GM23338 (cell line): ENCODE data around the gene PDE6A. TPM values are rescaled to one million over a fixed set of nuclear protein-coding genes. Genes with fewer than 3 reads are reported as not detected.

ENCODE experiments used
- ATAC-seq: fragments of 200-7000 bp; cut with Tn5 transposase; 3 replicates; pipeline ENCODE4 v1.9.1; 2020
- DNase-seq: peaks from one replicate; pipeline ENCODE4 v3.0.0-alpha.2; 2015; ENCODE audit warnings: low spot score
- H2AFZ ChIP-seq: fragments of 200-600 bp; sonication (generic); 2 replicates; pipeline ENCODE4 v1.8.0; 2016; ENCODE audit warnings: antibody characterized with exemption, mild to moderate bottlenecking, moderate library complexity
- H3F3A ChIP-seq: fragments of 200-600 bp; sonication (generic); replicated peaks from 2 replicates; pipeline ENCODE4 v1.8.0; 2017; ENCODE audit warnings: antibody characterized with exemption, mixed run types, low read depth
- H3K27ac ChIP-seq: fragments of 200-600 bp; sonication (generic); 2 replicates; pipeline ENCODE4 v1.6.1; 2016; ENCODE audit warnings: low read depth
- H3K27me3 ChIP-seq: fragments of 200-600 bp; sonication (generic); 2 replicates; pipeline ENCODE4 v1.8.0; 2016; ENCODE audit warnings: mild to moderate bottlenecking, mixed run types, moderate library complexity; ENCODE audit not compliant: insufficient read depth
- H3K36me3 ChIP-seq: fragments of 200-600 bp; sonication (generic); 2 replicates; pipeline ENCODE4 v1.8.0; 2016; ENCODE audit warnings: mild to moderate bottlenecking; ENCODE audit not compliant: insufficient read depth
- H3K4me1 ChIP-seq: fragments of 200-600 bp; sonication (generic); 2 replicates; pipeline ENCODE4 v1.8.0; 2016; ENCODE audit warnings: mild to moderate bottlenecking, moderate library complexity; ENCODE audit not compliant: insufficient read depth
- H3K4me2 ChIP-seq: fragments of 200-600 bp; sonication (generic); 2 replicates; pipeline ENCODE4 v1.7.1; 2017; ENCODE audit warnings: mixed run types
- H3K4me3 ChIP-seq: fragments of 200-600 bp; sonication (generic); 2 replicates; pipeline ENCODE4 v1.6.1; 2016; ENCODE audit warnings: mixed run types
- H3K79me2 ChIP-seq: fragments of 200-600 bp; sonication (generic); replicated peaks from 2 replicates; pipeline ENCODE4 v1.8.0; 2017; ENCODE audit warnings: mild to moderate bottlenecking; ENCODE audit not compliant: insufficient read depth
- H3K9me2 ChIP-seq: fragments of 200-600 bp; sonication (generic); 2 replicates; pipeline ENCODE4 v1.8.0; 2017; ENCODE audit not compliant: insufficient read depth
- H4K20me1 ChIP-seq: fragments of 200-600 bp; sonication (generic); replicated peaks from 2 replicates; pipeline ENCODE4 v1.8.0; 2017; ENCODE audit warnings: mild to moderate bottlenecking; ENCODE audit not compliant: insufficient read depth
- H3K27ac Mint-ChIP-seq: 2 replicates; pipeline ENCODE4 v1.8.0; 2020; ENCODE audit warnings: inconsistent platforms, mild to moderate bottlenecking, moderate library complexity, mixed read lengths
- H3K27me3 Mint-ChIP-seq: 3 replicates; pipeline ENCODE4 v1.8.0; 2022; ENCODE audit warnings: low read depth, mild to moderate bottlenecking, moderate library complexity, mixed read lengths, inconsistent platforms; ENCODE audit not compliant: insufficient read depth, poor library complexity
- H3K36me3 Mint-ChIP-seq: 3 replicates; pipeline ENCODE4 v1.8.0; 2021; ENCODE audit warnings: low read depth, mild to moderate bottlenecking, inconsistent platforms, moderate library complexity, mixed read lengths
- H3K4me1 Mint-ChIP-seq: 3 replicates; pipeline ENCODE4 v1.8.0; 2020; ENCODE audit warnings: mild to moderate bottlenecking, inconsistent platforms, mixed read lengths
- H3K4me3 Mint-ChIP-seq: 3 replicates; pipeline ENCODE4 v1.8.0; 2021; ENCODE audit warnings: moderate library complexity, mild to moderate bottlenecking, inconsistent platforms, mixed read lengths
- H3K9me3 Mint-ChIP-seq: 3 replicates; pipeline ENCODE4 v1.8.0; 2020; ENCODE audit warnings: moderate library complexity, mild to moderate bottlenecking, inconsistent platforms, mixed read lengths
- CREB1 ChIP-seq: fragments of 250-450 bp; sonication (Bioruptor Pico); IDR thresholded peaks from 2 replicates; pipeline ENCODE4 v1.5.0; 2020; ENCODE audit warnings: low read depth, mild to moderate bottlenecking, moderate library complexity
- EZH2 ChIP-seq: fragments of 200-600 bp; sonication (generic); IDR thresholded peaks from one replicate; pipeline ENCODE4 v1.8.0; 2017; ENCODE audit warnings: antibody characterized with exemption, mild to moderate bottlenecking, low read depth; ENCODE audit not compliant: unreplicated experiment
- EZH2phosphoT487 ChIP-seq: fragments of 200-600 bp; sonication (generic); IDR thresholded peaks from one replicate; pipeline ENCODE4 v1.8.1; 2018; ENCODE audit warnings: antibody characterized with exemption; ENCODE audit not compliant: unreplicated experiment
- JUNB ChIP-seq: IDR thresholded peaks from one replicate; pipeline ENCODE4 v1.6.1; 2016; ENCODE audit warnings: antibody characterized with exemption; ENCODE audit not compliant: unreplicated experiment
- NANOG ChIP-seq: IDR thresholded peaks from 2 replicates; pipeline ENCODE4 v1.6.1; 2016; ENCODE audit warnings: antibody characterized with exemption, borderline replicate concordance
- POLR2AphosphoS5 ChIP-seq: IDR thresholded peaks from 2 replicates; pipeline ENCODE4 v1.6.1; 2016; ENCODE audit warnings: antibody characterized with exemption, low read depth
- STAT1 ChIP-seq: IDR thresholded peaks from one replicate; pipeline ENCODE4 v1.6.1; 2016; ENCODE audit warnings: antibody characterized with exemption; ENCODE audit not compliant: unreplicated experiment
- ZNF114 ChIP-seq: fragments of 250-450 bp; sonication (Bioruptor Pico); IDR thresholded peaks from 2 replicates; pipeline ENCODE4 v1.5.0; 2020; ENCODE audit warnings: mild to moderate bottlenecking, moderate library complexity
- ZNF331 ChIP-seq: fragments of 250-450 bp; sonication (Bioruptor Pico); IDR thresholded peaks from 2 replicates; pipeline ENCODE4 v1.5.0; 2020; ENCODE audit warnings: low read depth, mild to moderate bottlenecking, moderate library complexity
- polyA plus RNA-seq: library from polyadenylated mRNA; unstranded; fragments of >200 nt; fragmentation: Nextera tagmentation; extraction: Ambion mirVana; gene quantifications from 2 replicates; pipeline ENCODE4 v1.2.1, GENCODE V29; 2016
- total RNA-seq: library from RNA; depleted of rRNA; stranded (reverse); fragments of >200 nt; shearing (Covaris generic); gene quantifications from 2 replicates; pipeline ENCODE4 v1.2.3, GENCODE V29; 2014
- TF ChIP-seq, protein P1 (sequence below): fragments of 250-450 bp; sonication (Bioruptor Pico); IDR thresholded peaks from 2 replicates; pipeline ENCODE4 v1.5.0; 2020; ENCODE audit warnings: mild to moderate bottlenecking, moderate library complexity
- TF ChIP-seq, protein P2 (sequence below), 2 experiments: fragments of 200-600 bp in 1 of 2; sonication (generic) in 1 of 2; conservative IDR thresholded peaks; 2 replicates each; pipeline versions ENCODE4 v1.5.1 to v1.6.1; 2016 to 2017; ENCODE audit warnings: antibody characterized with exemption in 2 of 2, low read depth in 2 of 2, mild to moderate bottlenecking in 2 of 2, moderate library complexity in 1 of 2
- TF ChIP-seq, protein P3 (sequence below): IDR thresholded peaks from 2 replicates; pipeline ENCODE4 v1.6.1; 2016; ENCODE audit warnings: antibody characterized with exemption
- TF ChIP-seq, protein P4 (sequence below): IDR thresholded peaks from one replicate; pipeline ENCODE4 v1.6.1; 2018; ENCODE audit warnings: antibody characterized with exemption; ENCODE audit not compliant: unreplicated experiment

PDE6A gene
- total and polyA plus RNA-seq, 2 experiments from 2014 or later: 0.08 TPM; not detected in 1

DNA sequence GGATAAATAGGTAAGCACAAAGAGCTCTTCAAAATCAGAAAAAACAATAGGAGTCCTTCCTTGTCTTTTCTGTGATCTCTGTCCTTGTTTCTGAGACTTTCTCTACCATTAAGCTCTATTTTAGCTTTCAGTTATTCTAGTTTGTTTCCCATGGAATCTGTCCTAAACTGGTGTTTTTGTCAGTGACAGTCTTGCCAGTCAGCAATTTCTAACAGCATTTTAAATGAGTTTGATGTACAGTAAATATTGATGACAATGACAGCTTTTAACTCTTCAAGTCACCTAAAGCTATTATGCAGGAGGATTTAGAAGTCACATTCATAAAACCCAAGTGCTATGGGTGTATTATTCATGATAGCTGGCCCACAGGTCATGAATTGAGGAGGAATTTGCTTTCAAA lies 37.9 kb upstream of the PDE6A start:
- no peak overlapping the region for H2AFZ ChIP-seq
- no peaks in the 10 kb centered on the region for H3K27me3 ChIP-seq
- H3K4me2 ChIP-seq: no peak overlapping the region
- no peaks in the 10 kb centered on the region for H3F3A ChIP-seq
- no peak for DNase-seq
- no peak for TF ChIP-seq POLR2AphosphoS5
- TF ChIP-seq, protein P1, sequence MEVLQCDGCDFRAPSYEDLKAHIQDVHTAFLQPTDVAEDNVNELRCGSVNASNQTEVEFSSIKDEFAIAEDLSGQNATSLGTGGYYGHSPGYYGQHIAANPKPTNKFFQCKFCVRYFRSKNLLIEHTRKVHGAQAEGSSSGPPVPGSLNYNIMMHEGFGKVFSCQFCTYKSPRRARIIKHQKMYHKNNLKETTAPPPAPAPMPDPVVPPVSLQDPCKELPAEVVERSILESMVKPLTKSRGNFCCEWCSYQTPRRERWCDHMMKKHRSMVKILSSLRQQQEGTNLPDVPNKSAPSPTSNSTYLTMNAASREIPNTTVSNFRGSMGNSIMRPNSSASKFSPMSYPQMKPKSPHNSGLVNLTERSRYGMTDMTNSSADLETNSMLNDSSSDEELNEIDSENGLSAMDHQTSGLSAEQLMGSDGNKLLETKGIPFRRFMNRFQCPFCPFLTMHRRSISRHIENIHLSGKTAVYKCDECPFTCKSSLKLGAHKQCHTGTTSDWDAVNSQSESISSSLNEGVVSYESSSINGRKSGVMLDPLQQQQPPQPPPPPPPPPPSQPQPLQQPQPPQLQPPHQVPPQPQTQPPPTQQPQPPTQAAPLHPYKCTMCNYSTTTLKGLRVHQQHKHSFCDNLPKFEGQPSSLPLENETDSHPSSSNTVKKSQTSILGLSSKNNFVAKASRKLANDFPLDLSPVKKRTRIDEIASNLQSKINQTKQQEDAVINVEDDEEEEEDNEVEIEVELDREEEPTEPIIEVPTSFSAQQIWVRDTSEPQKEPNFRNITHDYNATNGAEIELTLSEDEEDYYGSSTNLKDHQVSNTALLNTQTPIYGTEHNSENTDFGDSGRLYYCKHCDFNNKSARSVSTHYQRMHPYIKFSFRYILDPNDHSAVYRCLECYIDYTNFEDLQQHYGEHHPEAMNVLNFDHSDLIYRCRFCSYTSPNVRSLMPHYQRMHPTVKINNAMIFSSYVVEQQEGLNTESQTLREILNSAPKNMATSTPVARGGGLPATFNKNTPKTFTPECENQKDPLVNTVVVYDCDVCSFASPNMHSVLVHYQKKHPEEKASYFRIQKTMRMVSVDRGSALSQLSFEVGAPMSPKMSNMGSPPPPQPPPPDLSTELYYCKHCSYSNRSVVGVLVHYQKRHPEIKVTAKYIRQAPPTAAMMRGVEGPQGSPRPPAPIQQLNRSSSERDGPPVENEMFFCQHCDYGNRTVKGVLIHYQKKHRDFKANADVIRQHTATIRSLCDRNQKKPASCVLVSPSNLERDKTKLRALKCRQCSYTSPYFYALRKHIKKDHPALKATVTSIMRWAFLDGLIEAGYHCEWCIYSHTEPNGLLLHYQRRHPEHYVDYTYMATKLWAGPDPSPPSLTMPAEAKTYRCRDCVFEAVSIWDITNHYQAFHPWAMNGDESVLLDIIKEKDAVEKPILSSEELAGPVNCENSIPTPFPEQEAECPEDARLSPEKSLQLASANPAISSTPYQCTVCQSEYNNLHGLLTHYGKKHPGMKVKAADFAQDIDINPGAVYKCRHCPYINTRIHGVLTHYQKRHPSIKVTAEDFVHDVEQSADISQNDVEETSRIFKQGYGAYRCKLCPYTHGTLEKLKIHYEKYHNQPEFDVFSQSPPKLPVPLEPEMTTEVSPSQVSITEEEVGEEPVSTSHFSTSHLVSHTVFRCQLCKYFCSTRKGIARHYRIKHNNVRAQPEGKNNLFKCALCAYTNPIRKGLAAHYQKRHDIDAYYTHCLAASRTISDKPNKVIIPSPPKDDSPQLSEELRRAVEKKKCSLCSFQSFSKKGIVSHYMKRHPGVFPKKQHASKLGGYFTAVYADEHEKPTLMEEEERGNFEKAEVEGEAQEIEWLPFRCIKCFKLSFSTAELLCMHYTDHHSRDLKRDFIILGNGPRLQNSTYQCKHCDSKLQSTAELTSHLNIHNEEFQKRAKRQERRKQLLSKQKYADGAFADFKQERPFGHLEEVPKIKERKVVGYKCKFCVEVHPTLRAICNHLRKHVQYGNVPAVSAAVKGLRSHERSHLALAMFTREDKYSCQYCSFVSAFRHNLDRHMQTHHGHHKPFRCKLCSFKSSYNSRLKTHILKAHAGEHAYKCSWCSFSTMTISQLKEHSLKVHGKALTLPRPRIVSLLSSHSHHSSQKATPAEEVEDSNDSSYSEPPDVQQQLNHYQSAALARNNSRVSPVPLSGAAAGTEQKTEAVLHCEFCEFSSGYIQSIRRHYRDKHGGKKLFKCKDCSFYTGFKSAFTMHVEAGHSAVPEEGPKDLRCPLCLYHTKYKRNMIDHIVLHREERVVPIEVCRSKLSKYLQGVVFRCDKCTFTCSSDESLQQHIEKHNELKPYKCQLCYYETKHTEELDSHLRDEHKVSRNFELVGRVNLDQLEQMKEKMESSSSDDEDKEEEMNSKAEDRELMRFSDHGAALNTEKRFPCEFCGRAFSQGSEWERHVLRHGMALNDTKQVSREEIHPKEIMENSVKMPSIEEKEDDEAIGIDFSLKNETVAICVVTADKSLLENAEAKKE (CRISPR knock-in tag): no peak
- TF ChIP-seq, protein P2, sequence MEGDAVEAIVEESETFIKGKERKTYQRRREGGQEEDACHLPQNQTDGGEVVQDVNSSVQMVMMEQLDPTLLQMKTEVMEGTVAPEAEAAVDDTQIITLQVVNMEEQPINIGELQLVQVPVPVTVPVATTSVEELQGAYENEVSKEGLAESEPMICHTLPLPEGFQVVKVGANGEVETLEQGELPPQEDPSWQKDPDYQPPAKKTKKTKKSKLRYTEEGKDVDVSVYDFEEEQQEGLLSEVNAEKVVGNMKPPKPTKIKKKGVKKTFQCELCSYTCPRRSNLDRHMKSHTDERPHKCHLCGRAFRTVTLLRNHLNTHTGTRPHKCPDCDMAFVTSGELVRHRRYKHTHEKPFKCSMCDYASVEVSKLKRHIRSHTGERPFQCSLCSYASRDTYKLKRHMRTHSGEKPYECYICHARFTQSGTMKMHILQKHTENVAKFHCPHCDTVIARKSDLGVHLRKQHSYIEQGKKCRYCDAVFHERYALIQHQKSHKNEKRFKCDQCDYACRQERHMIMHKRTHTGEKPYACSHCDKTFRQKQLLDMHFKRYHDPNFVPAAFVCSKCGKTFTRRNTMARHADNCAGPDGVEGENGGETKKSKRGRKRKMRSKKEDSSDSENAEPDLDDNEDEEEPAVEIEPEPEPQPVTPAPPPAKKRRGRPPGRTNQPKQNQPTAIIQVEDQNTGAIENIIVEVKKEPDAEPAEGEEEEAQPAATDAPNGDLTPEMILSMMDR (conservative IDR thresholded peaks at IDR 0.05; ENCODE audit: low read depth in 2 of 2): no peak
- TF ChIP-seq, protein P3, sequence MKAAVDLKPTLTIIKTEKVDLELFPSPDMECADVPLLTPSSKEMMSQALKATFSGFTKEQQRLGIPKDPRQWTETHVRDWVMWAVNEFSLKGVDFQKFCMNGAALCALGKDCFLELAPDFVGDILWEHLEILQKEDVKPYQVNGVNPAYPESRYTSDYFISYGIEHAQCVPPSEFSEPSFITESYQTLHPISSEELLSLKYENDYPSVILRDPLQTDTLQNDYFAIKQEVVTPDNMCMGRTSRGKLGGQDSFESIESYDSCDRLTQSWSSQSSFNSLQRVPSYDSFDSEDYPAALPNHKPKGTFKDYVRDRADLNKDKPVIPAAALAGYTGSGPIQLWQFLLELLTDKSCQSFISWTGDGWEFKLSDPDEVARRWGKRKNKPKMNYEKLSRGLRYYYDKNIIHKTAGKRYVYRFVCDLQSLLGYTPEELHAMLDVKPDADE: no peak
- TF ChIP-seq EZH2: no peak
- no peak for TF ChIP-seq CREB1 (CRISPR knock-in tag)
- no peak for TF ChIP-seq ZNF331 (CRISPR knock-in tag)
- no peak for TF ChIP-seq ZNF114 (CRISPR knock-in tag)
- TF ChIP-seq, protein P4, sequence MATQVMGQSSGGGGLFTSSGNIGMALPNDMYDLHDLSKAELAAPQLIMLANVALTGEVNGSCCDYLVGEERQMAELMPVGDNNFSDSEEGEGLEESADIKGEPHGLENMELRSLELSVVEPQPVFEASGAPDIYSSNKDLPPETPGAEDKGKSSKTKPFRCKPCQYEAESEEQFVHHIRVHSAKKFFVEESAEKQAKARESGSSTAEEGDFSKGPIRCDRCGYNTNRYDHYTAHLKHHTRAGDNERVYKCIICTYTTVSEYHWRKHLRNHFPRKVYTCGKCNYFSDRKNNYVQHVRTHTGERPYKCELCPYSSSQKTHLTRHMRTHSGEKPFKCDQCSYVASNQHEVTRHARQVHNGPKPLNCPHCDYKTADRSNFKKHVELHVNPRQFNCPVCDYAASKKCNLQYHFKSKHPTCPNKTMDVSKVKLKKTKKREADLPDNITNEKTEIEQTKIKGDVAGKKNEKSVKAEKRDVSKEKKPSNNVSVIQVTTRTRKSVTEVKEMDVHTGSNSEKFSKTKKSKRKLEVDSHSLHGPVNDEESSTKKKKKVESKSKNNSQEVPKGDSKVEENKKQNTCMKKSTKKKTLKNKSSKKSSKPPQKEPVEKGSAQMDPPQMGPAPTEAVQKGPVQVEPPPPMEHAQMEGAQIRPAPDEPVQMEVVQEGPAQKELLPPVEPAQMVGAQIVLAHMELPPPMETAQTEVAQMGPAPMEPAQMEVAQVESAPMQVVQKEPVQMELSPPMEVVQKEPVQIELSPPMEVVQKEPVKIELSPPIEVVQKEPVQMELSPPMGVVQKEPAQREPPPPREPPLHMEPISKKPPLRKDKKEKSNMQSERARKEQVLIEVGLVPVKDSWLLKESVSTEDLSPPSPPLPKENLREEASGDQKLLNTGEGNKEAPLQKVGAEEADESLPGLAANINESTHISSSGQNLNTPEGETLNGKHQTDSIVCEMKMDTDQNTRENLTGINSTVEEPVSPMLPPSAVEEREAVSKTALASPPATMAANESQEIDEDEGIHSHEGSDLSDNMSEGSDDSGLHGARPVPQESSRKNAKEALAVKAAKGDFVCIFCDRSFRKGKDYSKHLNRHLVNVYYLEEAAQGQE: no peak
- no peak for TF ChIP-seq EZH2phosphoT487
- TF ChIP-seq STAT1: no peak
- TF ChIP-seq JUNB: no peak
- TF ChIP-seq NANOG: no peak
- Mint-ChIP-seq H3K4me3 (no peak overlapping the region), H3K4me1 (no peaks in the 10 kb centered on the region), H3K27ac (no peak overlapping the region), H3K9me3 (no peaks in the 10 kb centered on the region), H3K36me3 (no peaks in the 10 kb centered on the region), H3K27me3 (no peaks in the 10 kb centered on the region)
- no peaks in the 10 kb centered on the region for H3K9me2 ChIP-seq
- H3K4me1 ChIP-seq: no peaks in the 10 kb centered on the region
- no peaks in the 10 kb centered on the region for H3K79me2 ChIP-seq
- H3K27ac ChIP-seq: no peak overlapping the region
- ATAC-seq: no peak
- no peaks in the 10 kb centered on the region for H3K36me3 ChIP-seq
- H4K20me1 ChIP-seq: no peaks in the 10 kb centered on the region
- H3K4me3 ChIP-seq: no peak overlapping the region
